22Rv1 (cell line): ENCODE data around the gene SLC30A10.

Source experiments
- ZFX ChIP-seq: fragments of 450-650 bp; IDR thresholded peaks from 2 replicates; pipeline ENCODE4 v1.6.1; 2017; ENCODE audit warnings: antibody characterized with exemption, borderline replicate concordance
- TF ChIP-seq, protein P1 (sequence below): fragments of 450-650 bp; IDR thresholded peaks from 2 replicates; pipeline ENCODE4 v1.5.1; 2017; ENCODE audit warnings: mild to moderate bottlenecking

DNA sequence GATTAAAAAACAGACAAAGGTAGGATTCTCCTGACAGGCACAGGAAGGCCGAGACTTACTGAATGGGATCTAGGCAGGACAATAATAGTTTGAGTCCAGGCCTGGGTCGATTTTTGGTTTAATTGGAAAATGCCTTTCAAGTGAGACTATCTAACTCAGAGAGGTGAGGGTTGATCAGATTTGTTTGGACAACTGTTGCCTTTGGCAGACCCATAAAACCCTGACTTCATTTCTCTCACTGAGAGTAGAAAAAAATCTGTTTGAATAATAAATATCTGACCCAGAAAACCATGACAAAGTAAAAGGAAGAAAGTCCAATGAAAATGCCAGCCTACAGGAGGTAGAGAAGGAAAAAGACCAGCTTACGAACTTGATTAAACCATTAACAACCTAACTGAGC, 12.3 kb upstream of the SLC30A10 start:
- TF ChIP-seq, protein P1, sequence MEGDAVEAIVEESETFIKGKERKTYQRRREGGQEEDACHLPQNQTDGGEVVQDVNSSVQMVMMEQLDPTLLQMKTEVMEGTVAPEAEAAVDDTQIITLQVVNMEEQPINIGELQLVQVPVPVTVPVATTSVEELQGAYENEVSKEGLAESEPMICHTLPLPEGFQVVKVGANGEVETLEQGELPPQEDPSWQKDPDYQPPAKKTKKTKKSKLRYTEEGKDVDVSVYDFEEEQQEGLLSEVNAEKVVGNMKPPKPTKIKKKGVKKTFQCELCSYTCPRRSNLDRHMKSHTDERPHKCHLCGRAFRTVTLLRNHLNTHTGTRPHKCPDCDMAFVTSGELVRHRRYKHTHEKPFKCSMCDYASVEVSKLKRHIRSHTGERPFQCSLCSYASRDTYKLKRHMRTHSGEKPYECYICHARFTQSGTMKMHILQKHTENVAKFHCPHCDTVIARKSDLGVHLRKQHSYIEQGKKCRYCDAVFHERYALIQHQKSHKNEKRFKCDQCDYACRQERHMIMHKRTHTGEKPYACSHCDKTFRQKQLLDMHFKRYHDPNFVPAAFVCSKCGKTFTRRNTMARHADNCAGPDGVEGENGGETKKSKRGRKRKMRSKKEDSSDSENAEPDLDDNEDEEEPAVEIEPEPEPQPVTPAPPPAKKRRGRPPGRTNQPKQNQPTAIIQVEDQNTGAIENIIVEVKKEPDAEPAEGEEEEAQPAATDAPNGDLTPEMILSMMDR: no peak
- TF ChIP-seq ZFX: no peak
